Neural progenitor cell (in vitro differentiated cells): ENCODE data around the gene PLXNA4. TPM values are rescaled to one million over a fixed set of nuclear protein-coding genes. Genes with fewer than 3 reads are reported as not detected.

Experiments used
- DNase-seq: peaks from one replicate; pipeline ENCODE4 v3.0.0-alpha.2; 2016; ENCODE audit warnings: low spot score
- H2AFZ ChIP-seq: fragments of 200-600 bp; sonication (generic); replicated peaks from 2 replicates; pipeline ENCODE4 v1.6.1; 2016; ENCODE audit warnings: antibody characterized with exemption
- H3F3A ChIP-seq: fragments of 200-600 bp; sonication (generic); 2 replicates; pipeline ENCODE4 v1.6.1; 2016; ENCODE audit warnings: antibody characterized with exemption, low read depth
- H3K27ac ChIP-seq: fragments of 200-600 bp; sonication (generic); 2 replicates; pipeline ENCODE4 v1.5.1; 2016; ENCODE audit warnings: mild to moderate bottlenecking
- H3K27me3 ChIP-seq: fragments of 200-600 bp; sonication (generic); 2 replicates; pipeline ENCODE4 v1.6.1; 2016; ENCODE audit warnings: mild to moderate bottlenecking, moderate library complexity
- H3K36me3 ChIP-seq: fragments of 200-600 bp; sonication (generic); 2 replicates; pipeline ENCODE4 v1.5.1; 2016
- H3K4me1 ChIP-seq: fragments of 200-600 bp; sonication (generic); 2 replicates; pipeline ENCODE4 v1.6.1; 2016; ENCODE audit warnings: mixed run types
- H3K4me2 ChIP-seq: fragments of 200-600 bp; sonication (generic); 2 replicates; pipeline ENCODE4 v1.6.1; 2016
- H3K4me3 ChIP-seq: fragments of 200-600 bp; sonication (generic); 2 replicates; pipeline ENCODE4 v1.5.1; 2016
- H3K79me2 ChIP-seq: fragments of 200-600 bp; sonication (generic); 2 replicates; pipeline ENCODE4 v1.6.1; 2016; ENCODE audit warnings: low read depth
- H3K9ac ChIP-seq: fragments of 200-600 bp; sonication (generic); 2 replicates; pipeline ENCODE4 v1.6.1; 2016
- H3K9me3 ChIP-seq: fragments of 200-600 bp; sonication (generic); 2 replicates; pipeline ENCODE4 v1.5.1; 2016; ENCODE audit warnings: low read depth
- H4K20me1 ChIP-seq: fragments of 200-600 bp; sonication (generic); 2 replicates; pipeline ENCODE4 v1.6.1; 2016; ENCODE audit warnings: low read depth
- H3K27ac Mint-ChIP-seq: 3 replicates; pipeline ENCODE4 v1.8.0; 2021; ENCODE audit warnings: mixed read lengths
- H3K27me3 Mint-ChIP-seq: 2 replicates; pipeline ENCODE4 v1.8.0; 2022; ENCODE audit warnings: low read depth, mild to moderate bottlenecking, inconsistent platforms, moderate library complexity, mixed read lengths; ENCODE audit not compliant: insufficient read depth
- H3K36me3 Mint-ChIP-seq: 3 replicates; pipeline ENCODE4 v1.8.0; 2021; ENCODE audit warnings: mixed read lengths
- H3K4me1 Mint-ChIP-seq: 3 replicates; pipeline ENCODE4 v1.8.0; 2021; ENCODE audit warnings: mixed read lengths
- H3K4me3 Mint-ChIP-seq: 3 replicates; pipeline ENCODE4 v1.8.0; 2021; ENCODE audit warnings: mild to moderate bottlenecking, moderate library complexity, mixed read lengths
- H3K9me3 Mint-ChIP-seq: 3 replicates; pipeline ENCODE4 v1.8.0; 2020; ENCODE audit warnings: mixed read lengths
- CTCF ChIP-seq: fragments of 200-600 bp; sonication (generic); IDR thresholded peaks from 2 replicates; pipeline ENCODE4 v1.5.1; 2017; ENCODE audit warnings: antibody characterized with exemption, mild to moderate bottlenecking
- EZH2 ChIP-seq: fragments of 200-600 bp; sonication (generic); IDR thresholded peaks from 2 replicates; pipeline ENCODE4 v1.6.1; 2017; ENCODE audit warnings: antibody characterized with exemption, mild to moderate bottlenecking, moderate library complexity
- EZH2phosphoT487 ChIP-seq: fragments of 200-600 bp; sonication (generic); IDR thresholded peaks from 2 replicates; pipeline ENCODE4 v1.6.1; 2017; ENCODE audit warnings: antibody characterized with exemption
- total RNA-seq: library from RNA; depleted of rRNA; stranded (reverse); fragments of >200 nt; gene quantifications from 2 replicates; pipeline ENCODE4 v1.2.3, GENCODE V29; 2015; ENCODE audit warnings: low replicate concordance

Gene PLXNA4
- total RNA-seq, 1 donor from 2014 or later, result 0.49 TPM

DNA sequence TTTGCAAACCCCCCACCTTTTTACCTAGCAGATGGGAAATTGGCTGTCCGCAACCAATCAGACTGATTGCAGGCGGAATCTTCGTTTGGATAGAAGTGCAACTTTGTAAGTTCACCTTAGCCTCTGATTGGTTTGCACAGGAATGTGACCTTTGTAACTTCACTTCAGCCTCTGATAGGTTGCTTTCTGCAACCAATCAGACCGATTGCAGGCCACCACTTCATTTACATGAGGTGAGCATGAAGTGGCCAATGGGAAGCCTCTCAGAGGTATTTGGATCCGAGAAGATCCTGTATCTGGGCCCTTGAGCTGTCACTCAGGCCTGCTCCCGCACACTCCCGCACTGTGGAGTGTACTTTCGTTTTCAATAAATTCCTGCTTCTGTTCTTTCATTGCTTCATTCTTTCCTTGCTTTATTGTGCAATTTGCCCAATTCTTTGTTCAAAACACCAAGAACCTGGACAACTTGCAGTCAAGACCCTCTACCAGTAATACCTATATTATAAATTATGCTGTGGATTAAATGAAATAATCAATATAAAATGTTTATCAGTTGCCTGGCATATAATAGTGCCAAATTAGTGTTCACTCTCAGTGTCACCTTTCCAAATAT, 491.4 kb downstream of the PLXNA4 start:
- Histone ChIP-seq H3K27ac (no peak overlapping the region), H3K4me2 (no peak overlapping the region), H3K79me2 (no peaks in the 10 kb centered on the region), H2AFZ (no peak overlapping the region), H4K20me1 (no peaks in the 10 kb centered on the region), H3K9me3 (no peaks in the 10 kb centered on the region), H3K27me3 (no peaks in the 10 kb centered on the region), H3K4me3 (no peak overlapping the region), H3K4me1 (peaks cover 12% of the 10 kb centered on the region), H3K9ac (no peak overlapping the region), H3K36me3 (no peaks in the 10 kb centered on the region), H3F3A (no peaks in the 10 kb centered on the region)
- Mint-ChIP-seq H3K9me3 (no peaks in the 10 kb centered on the region), H3K36me3 (no peaks in the 10 kb centered on the region), H3K27me3 (peaks cover 5% of the 10 kb centered on the region), H3K27ac (no peak overlapping the region), H3K4me1 (peaks cover 28% of the 10 kb centered on the region), H3K4me3 (no peak overlapping the region)
- DNase-seq, result no peak
- no peak for TF ChIP-seq CTCF
- TF ChIP-seq EZH2, result no peak
- TF ChIP-seq EZH2phosphoT487, result no peak

DNA sequence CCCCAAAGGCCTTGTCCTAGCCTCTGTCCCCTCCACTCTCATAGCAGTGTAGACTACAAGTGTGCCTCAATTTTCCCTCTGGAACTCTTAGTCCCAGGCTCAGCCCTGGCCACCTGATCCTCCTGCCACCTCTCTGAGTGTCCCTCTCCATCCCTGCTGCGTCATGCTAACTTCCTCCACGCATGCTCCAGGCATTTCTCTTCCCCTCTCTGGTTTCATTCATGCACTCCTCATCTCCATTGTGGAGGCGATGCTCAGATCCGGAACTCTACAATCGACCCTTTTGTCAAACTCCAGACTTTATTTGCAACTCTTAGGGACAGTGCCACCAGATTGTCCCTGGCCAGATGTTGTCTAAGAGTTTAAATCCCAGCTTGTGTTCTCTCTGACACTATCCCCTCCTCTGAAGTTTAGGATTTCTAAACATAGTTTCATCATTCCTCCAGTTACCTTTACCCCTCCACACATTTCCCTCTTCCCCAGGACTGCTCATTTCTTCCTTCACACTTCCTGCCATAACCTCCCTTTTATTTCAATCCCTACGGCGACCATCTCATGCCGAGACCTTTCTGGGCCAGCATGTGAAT, 492.6 kb downstream of the PLXNA4 start:
- Histone ChIP-seq H3K4me2 (no peak overlapping the region), H2AFZ (no peak overlapping the region), H3K9me3 (no peaks in the 10 kb centered on the region), H3F3A (no peaks in the 10 kb centered on the region), H3K4me1 (peaks cover 12% of the 10 kb centered on the region), H3K79me2 (no peaks in the 10 kb centered on the region), H3K9ac (no peak overlapping the region), H3K27me3 (no peaks in the 10 kb centered on the region), H3K27ac (no peak overlapping the region), H3K36me3 (no peaks in the 10 kb centered on the region), H4K20me1 (no peaks in the 10 kb centered on the region), H3K4me3 (no peak overlapping the region)
- Mint-ChIP-seq H3K9me3 (no peaks in the 10 kb centered on the region), H3K4me3 (peak overlapping the region; percentile 10), H3K4me1 (peaks cover 28% of the 10 kb centered on the region), H3K36me3 (no peaks in the 10 kb centered on the region), H3K27ac (peak overlapping the region; percentile 10), H3K27me3 (peaks cover 8% of the 10 kb centered on the region)
- no peak for DNase-seq
- no peak for TF ChIP-seq EZH2
- no peak for TF ChIP-seq EZH2phosphoT487
- TF ChIP-seq CTCF, result no peak

- TF ChIP-seq EZH2phosphoT487 (no peak), CTCF (no peak), EZH2 (no peak)
- no peaks in the 10 kb centered on the region for H3K36me3 ChIP-seq
- H3K4me2 ChIP-seq, result no peak overlapping the region
- no peak overlapping the region for H3K9ac ChIP-seq
- H3K27ac ChIP-seq, result no peak overlapping the region
- H3K36me3 Mint-ChIP-seq, result no peaks in the 10 kb centered on the region
- H3K9me3 Mint-ChIP-seq, result no peaks in the 10 kb centered on the region
- no peak overlapping the region for H3K4me3 ChIP-seq
- peaks cover 28% of the 10 kb centered on the region for H3K4me1 Mint-ChIP-seq
- H4K20me1 ChIP-seq, result no peaks in the 10 kb centered on the region
- no peaks in the 10 kb centered on the region for H3K27me3 ChIP-seq
- peaks cover 12% of the 10 kb centered on the region for H3K4me1 ChIP-seq
- H3K4me3 Mint-ChIP-seq, result no peak overlapping the region
- no peak for DNase-seq
- no peak overlapping the region for H3K27ac Mint-ChIP-seq
- H3K79me2 ChIP-seq, result no peaks in the 10 kb centered on the region
- peaks cover 8% of the 10 kb centered on the region for H3K27me3 Mint-ChIP-seq
- no peaks in the 10 kb centered on the region for H3K9me3 ChIP-seq
- no peaks in the 10 kb centered on the region for H3F3A ChIP-seq
- H2AFZ ChIP-seq, result no peak overlapping the region
Measured at GRCh38 chr7:132083126-132083525, 493.1 kb downstream of the PLXNA4 start.
